Endothelial cell of umbilical vein (primary cell): ENCODE results near the gene COL15A1. TPM values are rescaled to one million over a fixed set of nuclear protein-coding genes. Genes with fewer than 3 reads are reported as not detected.

Source experiments
- BruUV-seq: library from RNA; stranded (reverse); fragments of 400-500 nt; replicated peaks from 2 replicates; lab custom pipeline; 2021; lab: Mats Ljungman, UMichigan
- CTCF ChIA-PET: fragments of 300-600, 350-600 bp; sonication (Branson Sonifier 250); formaldehyde crosslinking; loops from one replicate; lab custom pipeline; 2021; ENCODE audit warnings: antibody characterized with exemption, inconsistent platforms; lab: Charles Lee
- POLR2A ChIA-PET: fragments of 300-600, 350-600 bp; sonication (Branson Sonifier 250); formaldehyde crosslinking; loops from one replicate; lab custom pipeline; 2021; ENCODE audit warnings: antibody characterized with exemption, inconsistent platforms; lab: Charles Lee
- DNase-seq: peaks from one replicate; pipeline ENCODE4 v3.0.0-alpha.2; 2011; ENCODE audit warnings: low read depth, low spot score
- FAIRE-seq: peaks from 2 replicates; lab custom pipeline; 2011; peaks lifted over from hg19 to GRCh38; lab: Jason Lieb, UNC
- H2AFZ ChIP-seq: 2 replicates; pipeline ENCODE4 v1.6.0; 2012; ENCODE audit warnings: low read depth, low read length, control low read depth, inconsistent platforms
- H3K27ac ChIP-seq: 2 replicates; pipeline ENCODE4 v1.5.1; 2011; ENCODE audit warnings: low read depth, mild to moderate bottlenecking, control low read depth, low read length, moderate library complexity; ENCODE audit not compliant: insufficient read depth
- H3K27me3 ChIP-seq, 2 experiments: 2 replicates each; pipeline versions ENCODE4 v1.6.0 to v1.6.1; 2011; ENCODE audit warnings: low read length in 2 of 2, mixed read lengths in 1 of 2; ENCODE audit not compliant: control insufficient read depth in 2 of 2, insufficient read depth in 2 of 2
- H3K36me3 ChIP-seq, 2 experiments: 2 replicates in 1 of 2; 3 replicates in 1 of 2; pipeline ENCODE4 v1.5.1; 2011; ENCODE audit warnings: low read length in 2 of 2, mild to moderate bottlenecking in 1 of 2, moderate library complexity in 1 of 2; ENCODE audit not compliant: control insufficient read depth in 2 of 2, insufficient read depth in 2 of 2; ENCODE audit errors: extremely low read depth in 1 of 2
- H3K4me1 ChIP-seq: 3 replicates; pipeline ENCODE4 v1.5.1; 2011; ENCODE audit warnings: mild to moderate bottlenecking, low read length; ENCODE audit not compliant: control insufficient read depth, insufficient read depth; ENCODE audit errors: extremely low read depth
- H3K4me2 ChIP-seq: 2 replicates; pipeline ENCODE4 v1.6.1; 2011; ENCODE audit warnings: low read length, control low read depth, mixed read lengths; ENCODE audit not compliant: insufficient read depth
- H3K4me3 ChIP-seq, 3 experiments: fragments of 200-600 bp in 1 of 3; sonication (generic), shearing (Covaris generic) in 1 of 3; replicated peaks in 1 of 3; 2 replicates each; pipeline ENCODE4 v1.5.1; 2011 to 2016; ENCODE audit warnings: control low read depth in 3 of 3, low read length in 3 of 3, mild to moderate bottlenecking in 2 of 3, inconsistent platforms in 1 of 3, low read depth in 1 of 3, moderate library complexity in 1 of 3; ENCODE audit not compliant: insufficient read depth in 1 of 3
- H3K79me2 ChIP-seq: 2 replicates; pipeline ENCODE4 v1.6.0; 2012; ENCODE audit warnings: low read length, inconsistent platforms; ENCODE audit not compliant: control insufficient read depth, insufficient read depth
- H3K9ac ChIP-seq: replicated peaks from 2 replicates; pipeline ENCODE3; 2011; ENCODE audit warnings: low read length, control low read depth; ENCODE audit not compliant: insufficient read depth; ENCODE audit errors: extremely low read depth
- H3K9me1 ChIP-seq: replicated peaks from 3 replicates; pipeline ENCODE4 v1.6.0; 2011; ENCODE audit warnings: mild to moderate bottlenecking, low read length; ENCODE audit not compliant: control insufficient read depth, insufficient read depth; ENCODE audit errors: extremely low read depth
- H3K9me3 ChIP-seq: replicated peaks from 2 replicates; pipeline ENCODE4 v1.5.1; 2012; ENCODE audit warnings: low read length, inconsistent platforms; ENCODE audit not compliant: control insufficient read depth, insufficient read depth
- H4K20me1 ChIP-seq: replicated peaks from 2 replicates; pipeline ENCODE3; 2011; ENCODE audit warnings: mild to moderate bottlenecking, low read length; ENCODE audit not compliant: control insufficient read depth, insufficient read depth; ENCODE audit errors: extremely low read depth
- EZH2 ChIP-seq: IDR thresholded peaks from 2 replicates; pipeline ENCODE4 v1.6.1; 2012; ENCODE audit warnings: borderline replicate concordance, low read depth, mild to moderate bottlenecking, moderate library complexity, low read length, inconsistent platforms; ENCODE audit not compliant: severe bottlenecking
- FOS ChIP-seq: IDR thresholded peaks from 2 replicates; pipeline ENCODE4 v1.6.1; 2011; ENCODE audit warnings: mild to moderate bottlenecking, low read length, moderate library complexity, borderline replicate concordance; ENCODE audit not compliant: insufficient read depth
- GATA2 ChIP-seq: IDR thresholded peaks from 2 replicates; pipeline ENCODE4 v1.7.0; 2011; ENCODE audit warnings: low read depth, mild to moderate bottlenecking, moderate library complexity, mixed read lengths, low read length; ENCODE audit not compliant: insufficient read length, insufficient read depth
- JUN ChIP-seq: IDR thresholded peaks from 2 replicates; pipeline ENCODE4 v1.6.1; 2011; ENCODE audit warnings: borderline replicate concordance, low read depth; ENCODE audit not compliant: insufficient read length, insufficient read depth
- MYC ChIP-seq: IDR thresholded peaks from one replicate; pipeline ENCODE4 v1.6.1; 2011; ENCODE audit warnings: mild to moderate bottlenecking, low read depth, low read length
- POLR2A ChIP-seq: IDR thresholded peaks from 2 replicates; pipeline ENCODE4 v1.6.1; 2012; ENCODE audit warnings: low read depth, mild to moderate bottlenecking, control low read depth, low read length
- POLR2AphosphoS5 ChIP-seq: IDR thresholded peaks from 2 replicates; pipeline ENCODE4 v1.6.1; 2012; ENCODE audit warnings: low read depth, mild to moderate bottlenecking, control low read depth, low read length, moderate library complexity; ENCODE audit not compliant: insufficient read depth
- dilution Hi-C: fragments of 300-500 bp; cut with MboI; formaldehyde crosslinking; loops from one replicate; pipeline ENCODE4 v1.15.0; 2019; ENCODE audit warnings: low sequenced_read_pairs; ENCODE audit not compliant: extremely low pct_ligation_motif_present
- intact Hi-C: fragments of 100-400 bp; cut with micrococcal nuclease; formaldehyde crosslinking; loops from one replicate; pipeline ENCODE4 v1.10.0; 2022
- polyA plus RNA-seq, 4 experiments: library from polyadenylated mRNA; depleted of rRNA in 3 of 4; stranded (reverse) in 3 of 4; unstranded in 1 of 4; fragments of >200 nt; gene quantifications; 2 replicates each; pipeline versions ENCODE4 v1.2.1 to v1.2.3, GENCODE V29; 2011 to 2012; ENCODE audit warnings: missing spikeins in 1 of 4
- total RNA-seq: library from RNA; stranded (reverse); gene quantifications from 2 replicates; pipeline ENCODE4 v1.2.3, GENCODE V29; 2021
- TF ChIP-seq, protein P1 (sequence below): IDR thresholded peaks from 2 replicates; pipeline ENCODE4 v1.6.1; 2011; ENCODE audit not compliant: insufficient read depth, insufficient read length
- TF ChIP-seq, protein P2 (sequence below), 2 donors: IDR thresholded peaks; 1 replicate in 1 of 2; 2 replicates in 1 of 2; pipeline ENCODE4 v1.5.1; 2011; ENCODE audit warnings: low read length in 2 of 2, mild to moderate bottlenecking in 2 of 2, moderate library complexity in 2 of 2, control low read depth in 1 of 2, inconsistent platforms in 1 of 2, low read depth in 1 of 2; ENCODE audit not compliant: insufficient read depth in 1 of 2; ENCODE audit errors: extremely low read depth in 1 of 2

COL15A1 gene
- total and polyA plus RNA-seq, 2 donors (not counting 3 experiments of a cell fraction or from before 2014, with no cell fraction given), result not detected

- no peak overlapping the region for H3K27ac ChIP-seq
- ChIA-PET POLR2A (no interaction called here), CTCF (interaction anchor here (0.6 to 2.3 kb wide), 11 partner anchors 9 to 207 kb away, joined by 3 to 9 read pairs (median 3); no protein-coding TSS in a partner anchor)
- BruUV-seq, result no TSS peak
- no peaks in the 10 kb centered on the region for H3K9me1 ChIP-seq
- intact Hi-C loops (no loop called here), dilution Hi-C loops (no loop called here)
- no peak overlapping the region for H3K9ac ChIP-seq
- no peaks in the 10 kb centered on the region for H4K20me1 ChIP-seq
- DNase-seq (no peak), FAIRE-seq (no peak)
- TF ChIP-seq EZH2 (no peak), POLR2AphosphoS5 (no peak), POLR2A (no peak), MYC (no peak), GATA2 (no peak), FOS (no peak), JUN (no peak)
- TF ChIP-seq, protein P1, sequence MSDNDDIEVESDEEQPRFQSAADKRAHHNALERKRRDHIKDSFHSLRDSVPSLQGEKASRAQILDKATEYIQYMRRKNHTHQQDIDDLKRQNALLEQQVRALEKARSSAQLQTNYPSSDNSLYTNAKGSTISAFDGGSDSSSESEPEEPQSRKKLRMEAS, result no peak
- TF ChIP-seq, protein P2, sequence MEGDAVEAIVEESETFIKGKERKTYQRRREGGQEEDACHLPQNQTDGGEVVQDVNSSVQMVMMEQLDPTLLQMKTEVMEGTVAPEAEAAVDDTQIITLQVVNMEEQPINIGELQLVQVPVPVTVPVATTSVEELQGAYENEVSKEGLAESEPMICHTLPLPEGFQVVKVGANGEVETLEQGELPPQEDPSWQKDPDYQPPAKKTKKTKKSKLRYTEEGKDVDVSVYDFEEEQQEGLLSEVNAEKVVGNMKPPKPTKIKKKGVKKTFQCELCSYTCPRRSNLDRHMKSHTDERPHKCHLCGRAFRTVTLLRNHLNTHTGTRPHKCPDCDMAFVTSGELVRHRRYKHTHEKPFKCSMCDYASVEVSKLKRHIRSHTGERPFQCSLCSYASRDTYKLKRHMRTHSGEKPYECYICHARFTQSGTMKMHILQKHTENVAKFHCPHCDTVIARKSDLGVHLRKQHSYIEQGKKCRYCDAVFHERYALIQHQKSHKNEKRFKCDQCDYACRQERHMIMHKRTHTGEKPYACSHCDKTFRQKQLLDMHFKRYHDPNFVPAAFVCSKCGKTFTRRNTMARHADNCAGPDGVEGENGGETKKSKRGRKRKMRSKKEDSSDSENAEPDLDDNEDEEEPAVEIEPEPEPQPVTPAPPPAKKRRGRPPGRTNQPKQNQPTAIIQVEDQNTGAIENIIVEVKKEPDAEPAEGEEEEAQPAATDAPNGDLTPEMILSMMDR (IDR thresholded peaks at IDR 0.05; ENCODE audit: extremely low read depth in 1 of 2, insufficient read depth in 1 of 2, low read depth in 1 of 2, low read length in 2 of 2), result no peak
- no peaks in the 10 kb centered on the region for H3K9me3 ChIP-seq
- H3K4me3 ChIP-seq, result no peak overlapping the region
- H3K4me2 ChIP-seq, result no peak overlapping the region
- H3K36me3 ChIP-seq, result no peaks in the 10 kb centered on the region
- H3K79me2 ChIP-seq, result no peaks in the 10 kb centered on the region
- H3K4me1 ChIP-seq, result no peaks in the 10 kb centered on the region
- no peaks in the 10 kb centered on the region for H3K27me3 ChIP-seq
- no peak overlapping the region for H2AFZ ChIP-seq
Observed at GRCh38 chr9:99013550-99013949, 69.8 kb downstream of the COL15A1 start.
